Measurements from ENCODE around the gene RMI2. TPM values are rescaled to one million over a fixed set of nuclear protein-coding genes. Genes with fewer than 3 reads are reported as not detected.
A peak's percentile ranks its signal among the peaks of the same experiment; 100 is the strongest.
"Not testable (repeated sequence)": the region's sequence is repeated elsewhere in the genome, so short reads cannot be mapped to it uniquely, and the experiment has no call there.

RMI2 gene
- total and polyA plus RNA-seq, 8 donors: 0.35 to 3.2 (median 1.2) TPM

- ATAC-seq: no peak
- no peak for FAIRE-seq
- no peaks in the 10 kb centered on the region for H3K9me3 ChIP-seq
- no peaks in the 10 kb centered on the region for H3K4me1 ChIP-seq
- no peaks in the 10 kb centered on the region for H3K27me3 ChIP-seq
- H3K36me3 ChIP-seq: no peaks in the 10 kb centered on the region
- intact Hi-C loops (cut with DNase I): no loop called here
- no peak overlapping the region for H3K27ac ChIP-seq
- DNase-seq: peak in 1 of 6 donors; percentile 23
- 74 to 87% methylated on average over 10 of the region's 10 CpGs for WGBS, 2 donors
- H3K4me3 ChIP-seq: no peak overlapping the region
- TF ChIP-seq CTCF (IDR thresholded peaks at IDR 0.05): no peak
Measured at GRCh38 chr16:11372073-11372828, 27.0 kb downstream of the RMI2 start.

GRCh38 chr16:11372829-11373306 is 27.6 kb downstream of the RMI2 start:
- peak in 1 of 6 donors; percentile 30 for DNase-seq
- no peak for TF ChIP-seq CTCF (IDR thresholded peaks at IDR 0.05)
- Histone ChIP-seq H3K36me3 (no peaks in the 10 kb centered on the region), H3K4me3 (no peak overlapping the region), H3K9me3 (no peaks in the 10 kb centered on the region), H3K27ac (no peak overlapping the region), H3K4me1 (no peaks in the 10 kb centered on the region), H3K27me3 (no peaks in the 10 kb centered on the region)
- no peak for ATAC-seq
- FAIRE-seq: no peak
- 88 to 89% methylated on average over 6 of the region's 6 CpGs for WGBS, 2 donors
- intact Hi-C loops (cut with DNase I): no loop called here

- Histone ChIP-seq H3K27ac (no peak overlapping the region), H3K9me3 (no peaks in the 10 kb centered on the region), H3K4me1 (no peaks in the 10 kb centered on the region), H3K27me3 (no peaks in the 10 kb centered on the region), H3K36me3 (no peaks in the 10 kb centered on the region), H3K4me3 (no peak overlapping the region)
- no peak for TF ChIP-seq CTCF (IDR thresholded peaks at IDR 0.05)
- no peak for ATAC-seq
- FAIRE-seq: no peak
- DNase-seq: no peak
- intact Hi-C loops (cut with DNase I): no loop called here
- WGBS, 2 donors: 81 to 87% methylated on average over 4 of the region's 4 CpGs
Measured at GRCh38 chr16:11374255-11374654, 29.0 kb downstream of the RMI2 start.

GRCh38 chr16:11377154-11377553 is 31.9 kb downstream of the RMI2 start:
- no peak overlapping the region for H3K27ac ChIP-seq
- H3K27me3 ChIP-seq: no peaks in the 10 kb centered on the region
- no peak overlapping the region for H3K4me3 ChIP-seq
- DNase-seq (no peak), ATAC-seq (no peak), FAIRE-seq (no peak)
- H3K36me3 ChIP-seq: no peaks in the 10 kb centered on the region
- TF ChIP-seq CTCF (IDR thresholded peaks at IDR 0.05): no peak
- intact Hi-C loops (cut with DNase I): no loop called here
- 84 to 87% methylated on average over 3 of the region's 3 CpGs for WGBS, 2 donors
- H3K4me1 ChIP-seq: no peaks in the 10 kb centered on the region
- no peaks in the 10 kb centered on the region for H3K9me3 ChIP-seq

GRCh38 chr16:11378951-11379350 is 33.7 kb downstream of the RMI2 start:
- H3K4me1 ChIP-seq; intact Hi-C loops (cut with DNase I); H3K27me3 ChIP-seq; H3K4me3 ChIP-seq; ATAC-seq; DNase-seq; H3K9me3 ChIP-seq; FAIRE-seq; H3K36me3 ChIP-seq: not testable (repeated sequence)
- H3K27ac ChIP-seq: peak overlapping the region in 2 of 4 donors; percentile 64 to 76
- WGBS, 2 donors: 81% methylated on average over 5 of the region's 5 CpGs
